SU-DHL-6 (cell line): ENCODE data around the gene TRIB2.

ENCODE experiments used
- EZH2phosphoT487 ChIP-seq: fragments of 200-600 bp; sonication (generic), shearing (Covaris generic); conservative IDR thresholded peaks from 2 replicates; pipeline ENCODE4 v1.6.1; 2018; ENCODE audit warnings: mild to moderate bottlenecking, antibody characterized with exemption, low read length, moderate library complexity, mixed read lengths
- TF ChIP-seq, protein P1 (sequence below): fragments of 200-600 bp; sonication (generic); IDR thresholded peaks from one replicate; pipeline ENCODE4 v1.5.1; 2017; ENCODE audit warnings: antibody characterized with exemption, mild to moderate bottlenecking, low read length, moderate library complexity; ENCODE audit not compliant: insufficient read depth, poor library complexity, severe bottlenecking

DNA sequence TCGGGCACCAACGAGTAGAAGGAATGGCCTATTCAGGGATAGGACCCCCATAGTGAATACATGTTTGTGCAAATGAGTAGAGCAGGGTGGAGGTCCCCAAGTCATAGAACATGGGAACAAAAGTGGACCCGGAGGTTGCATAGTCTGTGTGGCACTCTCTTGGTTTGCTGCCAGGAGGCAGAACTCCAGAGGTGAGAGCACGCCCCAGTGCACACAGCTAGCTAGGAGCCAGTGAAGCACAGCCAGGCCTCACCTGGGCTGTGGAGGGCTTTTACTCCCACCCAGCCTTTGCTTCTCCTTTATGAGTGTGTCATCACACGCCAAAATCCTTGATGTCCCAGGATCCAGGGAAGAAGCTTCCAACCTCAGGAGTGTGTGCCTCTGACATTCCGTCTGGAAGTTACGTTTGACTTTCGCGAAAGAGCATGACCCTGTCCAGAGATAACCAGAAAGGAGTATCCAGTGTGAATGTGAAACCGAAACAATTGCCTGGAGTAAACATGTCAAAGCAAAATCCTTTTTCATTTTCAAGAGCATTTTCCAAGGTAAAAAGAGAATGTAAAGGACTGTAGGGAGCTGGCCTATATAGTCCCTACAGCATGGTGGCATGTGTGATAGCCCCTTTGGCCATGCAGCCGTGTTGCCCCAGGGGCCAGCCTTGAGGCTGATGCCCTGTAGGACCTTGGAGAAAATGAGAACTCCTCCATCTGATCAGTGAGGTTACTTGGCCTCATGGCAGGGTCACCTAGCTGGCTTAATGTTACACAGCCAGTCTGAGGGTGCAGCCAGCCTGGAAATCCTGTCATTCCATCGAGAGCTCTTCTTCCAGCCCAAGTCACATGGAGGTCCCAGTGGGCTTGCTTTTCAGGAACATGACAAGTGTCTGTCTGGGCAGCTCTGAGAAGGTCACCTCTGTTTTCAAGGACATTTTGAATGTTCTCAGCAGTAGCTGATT, 8.8 kb downstream of the TRIB2 start:
- TF ChIP-seq, protein P1, sequence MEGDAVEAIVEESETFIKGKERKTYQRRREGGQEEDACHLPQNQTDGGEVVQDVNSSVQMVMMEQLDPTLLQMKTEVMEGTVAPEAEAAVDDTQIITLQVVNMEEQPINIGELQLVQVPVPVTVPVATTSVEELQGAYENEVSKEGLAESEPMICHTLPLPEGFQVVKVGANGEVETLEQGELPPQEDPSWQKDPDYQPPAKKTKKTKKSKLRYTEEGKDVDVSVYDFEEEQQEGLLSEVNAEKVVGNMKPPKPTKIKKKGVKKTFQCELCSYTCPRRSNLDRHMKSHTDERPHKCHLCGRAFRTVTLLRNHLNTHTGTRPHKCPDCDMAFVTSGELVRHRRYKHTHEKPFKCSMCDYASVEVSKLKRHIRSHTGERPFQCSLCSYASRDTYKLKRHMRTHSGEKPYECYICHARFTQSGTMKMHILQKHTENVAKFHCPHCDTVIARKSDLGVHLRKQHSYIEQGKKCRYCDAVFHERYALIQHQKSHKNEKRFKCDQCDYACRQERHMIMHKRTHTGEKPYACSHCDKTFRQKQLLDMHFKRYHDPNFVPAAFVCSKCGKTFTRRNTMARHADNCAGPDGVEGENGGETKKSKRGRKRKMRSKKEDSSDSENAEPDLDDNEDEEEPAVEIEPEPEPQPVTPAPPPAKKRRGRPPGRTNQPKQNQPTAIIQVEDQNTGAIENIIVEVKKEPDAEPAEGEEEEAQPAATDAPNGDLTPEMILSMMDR = no peak
- TF ChIP-seq EZH2phosphoT487 = no peak
